Measurements from ENCODE around the gene TOM1L1. TPM values are rescaled to one million over a fixed set of nuclear protein-coding genes. Genes with fewer than 3 reads are reported as not detected.

Gene TOM1L1
- total and polyA plus RNA-seq, 2 of the 8 experiments (the other 6 are each of a cell fraction or from before 2014, with no cell fraction given) = 47.0 to 60.8 TPM

DNA sequence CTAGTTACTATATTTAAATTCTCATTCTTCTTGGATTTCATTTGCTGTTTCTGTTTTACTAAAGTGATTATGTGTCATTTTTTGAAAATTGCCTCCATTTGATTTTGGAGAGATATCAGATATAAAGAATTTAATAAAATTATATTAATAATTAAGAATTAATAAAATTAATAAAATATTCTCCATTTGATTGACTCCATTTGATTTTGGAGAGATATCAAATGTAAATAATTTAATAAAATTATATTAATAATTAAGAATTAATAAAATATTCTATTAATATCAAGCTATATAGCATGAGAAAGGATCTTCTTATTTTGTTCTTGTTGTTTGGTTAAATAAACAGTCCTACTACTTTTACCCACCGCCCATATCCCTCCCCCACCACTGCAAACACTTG, 90.9 kb downstream of the TOM1L1 start (continued):
- TF ChIP-seq, protein P1, sequence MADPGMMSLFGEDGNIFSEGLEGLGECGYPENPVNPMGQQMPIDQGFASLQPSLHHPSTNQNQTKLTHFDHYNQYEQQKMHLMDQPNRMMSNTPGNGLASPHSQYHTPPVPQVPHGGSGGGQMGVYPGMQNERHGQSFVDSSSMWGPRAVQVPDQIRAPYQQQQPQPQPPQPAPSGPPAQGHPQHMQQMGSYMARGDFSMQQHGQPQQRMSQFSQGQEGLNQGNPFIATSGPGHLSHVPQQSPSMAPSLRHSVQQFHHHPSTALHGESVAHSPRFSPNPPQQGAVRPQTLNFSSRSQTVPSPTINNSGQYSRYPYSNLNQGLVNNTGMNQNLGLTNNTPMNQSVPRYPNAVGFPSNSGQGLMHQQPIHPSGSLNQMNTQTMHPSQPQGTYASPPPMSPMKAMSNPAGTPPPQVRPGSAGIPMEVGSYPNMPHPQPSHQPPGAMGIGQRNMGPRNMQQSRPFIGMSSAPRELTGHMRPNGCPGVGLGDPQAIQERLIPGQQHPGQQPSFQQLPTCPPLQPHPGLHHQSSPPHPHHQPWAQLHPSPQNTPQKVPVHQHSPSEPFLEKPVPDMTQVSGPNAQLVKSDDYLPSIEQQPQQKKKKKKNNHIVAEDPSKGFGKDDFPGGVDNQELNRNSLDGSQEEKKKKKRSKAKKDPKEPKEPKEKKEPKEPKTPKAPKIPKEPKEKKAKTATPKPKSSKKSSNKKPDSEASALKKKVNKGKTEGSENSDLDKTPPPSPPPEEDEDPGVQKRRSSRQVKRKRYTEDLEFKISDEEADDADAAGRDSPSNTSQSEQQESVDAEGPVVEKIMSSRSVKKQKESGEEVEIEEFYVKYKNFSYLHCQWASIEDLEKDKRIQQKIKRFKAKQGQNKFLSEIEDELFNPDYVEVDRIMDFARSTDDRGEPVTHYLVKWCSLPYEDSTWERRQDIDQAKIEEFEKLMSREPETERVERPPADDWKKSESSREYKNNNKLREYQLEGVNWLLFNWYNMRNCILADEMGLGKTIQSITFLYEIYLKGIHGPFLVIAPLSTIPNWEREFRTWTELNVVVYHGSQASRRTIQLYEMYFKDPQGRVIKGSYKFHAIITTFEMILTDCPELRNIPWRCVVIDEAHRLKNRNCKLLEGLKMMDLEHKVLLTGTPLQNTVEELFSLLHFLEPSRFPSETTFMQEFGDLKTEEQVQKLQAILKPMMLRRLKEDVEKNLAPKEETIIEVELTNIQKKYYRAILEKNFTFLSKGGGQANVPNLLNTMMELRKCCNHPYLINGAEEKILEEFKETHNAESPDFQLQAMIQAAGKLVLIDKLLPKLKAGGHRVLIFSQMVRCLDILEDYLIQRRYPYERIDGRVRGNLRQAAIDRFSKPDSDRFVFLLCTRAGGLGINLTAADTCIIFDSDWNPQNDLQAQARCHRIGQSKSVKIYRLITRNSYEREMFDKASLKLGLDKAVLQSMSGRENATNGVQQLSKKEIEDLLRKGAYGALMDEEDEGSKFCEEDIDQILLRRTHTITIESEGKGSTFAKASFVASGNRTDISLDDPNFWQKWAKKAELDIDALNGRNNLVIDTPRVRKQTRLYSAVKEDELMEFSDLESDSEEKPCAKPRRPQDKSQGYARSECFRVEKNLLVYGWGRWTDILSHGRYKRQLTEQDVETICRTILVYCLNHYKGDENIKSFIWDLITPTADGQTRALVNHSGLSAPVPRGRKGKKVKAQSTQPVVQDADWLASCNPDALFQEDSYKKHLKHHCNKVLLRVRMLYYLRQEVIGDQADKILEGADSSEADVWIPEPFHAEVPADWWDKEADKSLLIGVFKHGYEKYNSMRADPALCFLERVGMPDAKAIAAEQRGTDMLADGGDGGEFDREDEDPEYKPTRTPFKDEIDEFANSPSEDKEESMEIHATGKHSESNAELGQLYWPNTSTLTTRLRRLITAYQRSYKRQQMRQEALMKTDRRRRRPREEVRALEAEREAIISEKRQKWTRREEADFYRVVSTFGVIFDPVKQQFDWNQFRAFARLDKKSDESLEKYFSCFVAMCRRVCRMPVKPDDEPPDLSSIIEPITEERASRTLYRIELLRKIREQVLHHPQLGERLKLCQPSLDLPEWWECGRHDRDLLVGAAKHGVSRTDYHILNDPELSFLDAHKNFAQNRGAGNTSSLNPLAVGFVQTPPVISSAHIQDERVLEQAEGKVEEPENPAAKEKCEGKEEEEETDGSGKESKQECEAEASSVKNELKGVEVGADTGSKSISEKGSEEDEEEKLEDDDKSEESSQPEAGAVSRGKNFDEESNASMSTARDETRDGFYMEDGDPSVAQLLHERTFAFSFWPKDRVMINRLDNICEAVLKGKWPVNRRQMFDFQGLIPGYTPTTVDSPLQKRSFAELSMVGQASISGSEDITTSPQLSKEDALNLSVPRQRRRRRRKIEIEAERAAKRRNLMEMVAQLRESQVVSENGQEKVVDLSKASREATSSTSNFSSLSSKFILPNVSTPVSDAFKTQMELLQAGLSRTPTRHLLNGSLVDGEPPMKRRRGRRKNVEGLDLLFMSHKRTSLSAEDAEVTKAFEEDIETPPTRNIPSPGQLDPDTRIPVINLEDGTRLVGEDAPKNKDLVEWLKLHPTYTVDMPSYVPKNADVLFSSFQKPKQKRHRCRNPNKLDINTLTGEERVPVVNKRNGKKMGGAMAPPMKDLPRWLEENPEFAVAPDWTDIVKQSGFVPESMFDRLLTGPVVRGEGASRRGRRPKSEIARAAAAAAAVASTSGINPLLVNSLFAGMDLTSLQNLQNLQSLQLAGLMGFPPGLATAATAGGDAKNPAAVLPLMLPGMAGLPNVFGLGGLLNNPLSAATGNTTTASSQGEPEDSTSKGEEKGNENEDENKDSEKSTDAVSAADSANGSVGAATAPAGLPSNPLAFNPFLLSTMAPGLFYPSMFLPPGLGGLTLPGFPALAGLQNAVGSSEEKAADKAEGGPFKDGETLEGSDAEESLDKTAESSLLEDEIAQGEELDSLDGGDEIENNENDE (IDR thresholded peaks at IDR 0.05; ENCODE audit: insufficient replicate concordance, low read length) = no peak
- no peak for TF ChIP-seq SIRT6 (IDR thresholded peaks at IDR 0.05; ENCODE audit: low read length)
- no peak for TF ChIP-seq CEBPB (IDR thresholded peaks at IDR 0.05; ENCODE audit: low read depth, low read length)
- no peak for TF ChIP-seq KDM1A (IDR thresholded peaks at IDR 0.05; ENCODE audit: borderline replicate concordance, low read length)
- TF ChIP-seq, protein P2, sequence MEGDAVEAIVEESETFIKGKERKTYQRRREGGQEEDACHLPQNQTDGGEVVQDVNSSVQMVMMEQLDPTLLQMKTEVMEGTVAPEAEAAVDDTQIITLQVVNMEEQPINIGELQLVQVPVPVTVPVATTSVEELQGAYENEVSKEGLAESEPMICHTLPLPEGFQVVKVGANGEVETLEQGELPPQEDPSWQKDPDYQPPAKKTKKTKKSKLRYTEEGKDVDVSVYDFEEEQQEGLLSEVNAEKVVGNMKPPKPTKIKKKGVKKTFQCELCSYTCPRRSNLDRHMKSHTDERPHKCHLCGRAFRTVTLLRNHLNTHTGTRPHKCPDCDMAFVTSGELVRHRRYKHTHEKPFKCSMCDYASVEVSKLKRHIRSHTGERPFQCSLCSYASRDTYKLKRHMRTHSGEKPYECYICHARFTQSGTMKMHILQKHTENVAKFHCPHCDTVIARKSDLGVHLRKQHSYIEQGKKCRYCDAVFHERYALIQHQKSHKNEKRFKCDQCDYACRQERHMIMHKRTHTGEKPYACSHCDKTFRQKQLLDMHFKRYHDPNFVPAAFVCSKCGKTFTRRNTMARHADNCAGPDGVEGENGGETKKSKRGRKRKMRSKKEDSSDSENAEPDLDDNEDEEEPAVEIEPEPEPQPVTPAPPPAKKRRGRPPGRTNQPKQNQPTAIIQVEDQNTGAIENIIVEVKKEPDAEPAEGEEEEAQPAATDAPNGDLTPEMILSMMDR (IDR thresholded peaks at IDR 0.05; ENCODE audit: control extremely low read depth in 1 of 3, insufficient read depth in 1 of 3, low read depth in 1 of 3, low read length in 3 of 3) = no peak
- no peak for TF ChIP-seq FOSL1 (IDR thresholded peaks at IDR 0.05; ENCODE audit: insufficient read depth, low read depth, low read length)
- no peak for TF ChIP-seq POU5F1 (IDR thresholded peaks at IDR 0.05; ENCODE audit: low read depth, low read length)
